WTC11 (cell line): ENCODE data around the gene TM4SF1.

Experiments used
- NFE2L1 ChIP-seq: sonication (generic); formaldehyde crosslinking; IDR thresholded peaks from 2 replicates; pipeline ENCODE4 v1.8.1; 2023; ENCODE audit warnings: missing genetic modification reagents
- RORB ChIP-seq: fragments of 250-450 bp; sonication (Bioruptor Pico); IDR thresholded peaks from 2 replicates; pipeline ENCODE4 v1.9.0; 2021; ENCODE audit warnings: mild to moderate bottlenecking

- no peak for TF ChIP-seq RORB
- no peak for TF ChIP-seq NFE2L1 (CRISPR knock-in tag)
These were observed 4.6 kb upstream of the TM4SF1 start for GRCh38 chr3:149382101-149382467.
